NB4 (cell line): ENCODE measurements around the gene LIPH.

ENCODE experiments used
- CTCF ChIP-seq: IDR thresholded peaks from one replicate; pipeline ENCODE4 v1.5.1; 2012; ENCODE audit warnings: low read depth, low read length
- MAX ChIP-seq: IDR thresholded peaks from 2 replicates; pipeline ENCODE4 v1.6.1; 2011; ENCODE audit warnings: low read depth, low read length
- POLR2A ChIP-seq: IDR thresholded peaks from 2 replicates; pipeline ENCODE4 v1.6.1; 2011; ENCODE audit warnings: mild to moderate bottlenecking; ENCODE audit not compliant: insufficient read length; ENCODE audit errors: extremely low read depth

- TF ChIP-seq POLR2A (no peak), MAX (no peak), CTCF (no peak)
These were observed 3.3 kb downstream of the LIPH start for GRCh38 chr3:185549122-185549521.
